Measurements from ENCODE around the gene MMP25. TPM values are rescaled to one million over a fixed set of nuclear protein-coding genes. Genes with fewer than 3 reads are reported as not detected.
A peak's percentile ranks its signal among the peaks of the same experiment; 100 is the strongest.

The MMP25 gene
- total RNA-seq, 2 experiments from 2014 or later: 1.1 to 1.5 TPM

GRCh38 chr16:3038256-3038655 is 8.1 kb upstream of the MMP25 start:
- H3K27me3 Mint-ChIP-seq: peaks cover 65% of the 10 kb centered on the region
- DNase-seq: no peak
- peaks cover 8% of the 10 kb centered on the region for H3K4me1 Mint-ChIP-seq (ENCODE audit: low read depth)
- ATAC-seq: no peak
- TF ChIP-seq CTCF (IDR thresholded peaks at IDR 0.05): no peak
- no peak overlapping the region for H3K4me3 Mint-ChIP-seq
- no peaks in the 10 kb centered on the region for H3K9me3 Mint-ChIP-seq
- H3K27ac Mint-ChIP-seq: no peak overlapping the region
- POLR2A ChIA-PET: interaction anchor here (1.2 to 1.8 kb wide), 4 partner anchors 8 to 20 kb away, joined by 4 to 6 read pairs (median 5); no protein-coding TSS in a partner anchor
- no peaks in the 10 kb centered on the region for H3K36me3 Mint-ChIP-seq (ENCODE audit: low read depth)
- CTCF ChIA-PET: interaction anchor here (1.3 to 2.0 kb wide), 4 partner anchors 10 to 92 kb away, joined by 4 to 19 read pairs (median 6); no protein-coding TSS in a partner anchor
- intact Hi-C loops (cut with micrococcal nuclease): no loop called here

GRCh38 chr16:3038896-3039295 is 7.5 kb upstream of the MMP25 start:
- no peak overlapping the region for H3K27ac Mint-ChIP-seq
- H3K27me3 Mint-ChIP-seq: peaks cover 64% of the 10 kb centered on the region
- DNase-seq: no peak
- no peak overlapping the region for H3K4me3 Mint-ChIP-seq
- peaks cover 8% of the 10 kb centered on the region for H3K4me1 Mint-ChIP-seq (ENCODE audit: low read depth)
- intact Hi-C loops (cut with micrococcal nuclease): no loop called here
- no peak for ATAC-seq
- no peak for TF ChIP-seq CTCF (IDR thresholded peaks at IDR 0.05)
- POLR2A ChIA-PET: interaction anchor here (1.2 to 1.8 kb wide), 5 partner anchors 9 to 19 kb away, joined by 3 to 6 read pairs (median 5); no protein-coding TSS in a partner anchor
- CTCF ChIA-PET: interaction anchor here (1.3 to 2.0 kb wide), 4 partner anchors 11 to 91 kb away, joined by 4 to 19 read pairs (median 6); no protein-coding TSS in a partner anchor
- H3K9me3 Mint-ChIP-seq: no peaks in the 10 kb centered on the region
- H3K36me3 Mint-ChIP-seq (ENCODE audit: low read depth): no peaks in the 10 kb centered on the region

GRCh38 chr16:3042376-3042775 is 4.0 kb upstream of the MMP25 start:
- no peak for TF ChIP-seq CTCF (IDR thresholded peaks at IDR 0.05)

GRCh38 chr16:3044708-3045107 is 1.7 kb upstream of the MMP25 start:
- DNase-seq (no peak), ATAC-seq (no peak)
- H3K9me3 Mint-ChIP-seq: no peaks in the 10 kb centered on the region
- ChIA-PET CTCF (interaction anchor here (1.9 to 4.5 kb wide), 4 partner anchors 12 to 84 kb away, joined by 6 to 64 read pairs (median 16); no protein-coding TSS in a partner anchor), POLR2A (interaction anchor here (0.6 kb wide), 1 partner anchor 274 kb away, joined by 3 read pairs; no protein-coding TSS in a partner anchor)
- H3K4me3 Mint-ChIP-seq: peak overlapping the region; percentile 69
- H3K27me3 Mint-ChIP-seq: peaks cover 42% of the 10 kb centered on the region
- intact Hi-C loops (cut with micrococcal nuclease): no loop called here
- peaks cover 15% of the 10 kb centered on the region for H3K4me1 Mint-ChIP-seq (ENCODE audit: low read depth)
- H3K36me3 Mint-ChIP-seq (ENCODE audit: low read depth): no peaks in the 10 kb centered on the region
- TF ChIP-seq CTCF (IDR thresholded peaks at IDR 0.05): no peak
- no peak overlapping the region for H3K27ac Mint-ChIP-seq

More at GRCh38 chr16:3042376-3042775, 4.0 kb upstream of the MMP25 start:
- POLR2A ChIA-PET: interaction anchor here (1.3 to 1.4 kb wide), 2 partner anchors 10 to 13 kb away, joined by 4 read pairs; no protein-coding TSS in a partner anchor
- H3K9me3 Mint-ChIP-seq: no peaks in the 10 kb centered on the region
- CTCF ChIA-PET: interaction anchor here (1.3 to 4.5 kb wide), 5 partner anchors 9 to 87 kb away, joined by 5 to 64 read pairs (median 18); no protein-coding TSS in a partner anchor
- peaks cover 8% of the 10 kb centered on the region for H3K4me1 Mint-ChIP-seq (ENCODE audit: low read depth)
- intact Hi-C loops (cut with micrococcal nuclease): no loop called here
- H3K27me3 Mint-ChIP-seq: peaks cover 57% of the 10 kb centered on the region
- H3K36me3 Mint-ChIP-seq (ENCODE audit: low read depth): no peaks in the 10 kb centered on the region
- ATAC-seq: no peak
- no peak for DNase-seq
- no peak overlapping the region for H3K27ac Mint-ChIP-seq
- H3K4me3 Mint-ChIP-seq: no peak overlapping the region
